Fibroblast of pulmonary artery (primary cell): ENCODE measurements around the gene PTCSC3.

Source experiments
- DNase-seq: peaks from one replicate; pipeline ENCODE4 v3.0.0-alpha.2; 2010; ENCODE audit warnings: low read depth
- H3K4me3 ChIP-seq: replicated peaks from 2 replicates; pipeline ENCODE4 v1.5.1; 2011; ENCODE audit warnings: low read depth, mild to moderate bottlenecking, control low read depth, low read length, moderate library complexity
- CTCF ChIP-seq: IDR thresholded peaks from 2 replicates; pipeline ENCODE4 v1.5.1; 2011; ENCODE audit warnings: mild to moderate bottlenecking, control low read depth, low read length, inconsistent platforms; ENCODE audit errors: missing control alignments

PTCSC3 gene

GRCh38 chr14:36177489-36177888 lies 967 bp upstream of the PTCSC3 start:
- DNase-seq: no peak
- no peak overlapping the region for H3K4me3 ChIP-seq
- TF ChIP-seq CTCF: no peak

GRCh38 chr14:36174767-36175424 lies 1.6 kb downstream of the PTCSC3 start:
- no peak for DNase-seq
- no peak for TF ChIP-seq CTCF
- no peak overlapping the region for H3K4me3 ChIP-seq

- H3K4me3 ChIP-seq: no peak overlapping the region
- no peak for DNase-seq
- TF ChIP-seq CTCF: no peak
These were observed 3.4 kb downstream of the PTCSC3 start for GRCh38 chr14:36173161-36173560.

DNA sequence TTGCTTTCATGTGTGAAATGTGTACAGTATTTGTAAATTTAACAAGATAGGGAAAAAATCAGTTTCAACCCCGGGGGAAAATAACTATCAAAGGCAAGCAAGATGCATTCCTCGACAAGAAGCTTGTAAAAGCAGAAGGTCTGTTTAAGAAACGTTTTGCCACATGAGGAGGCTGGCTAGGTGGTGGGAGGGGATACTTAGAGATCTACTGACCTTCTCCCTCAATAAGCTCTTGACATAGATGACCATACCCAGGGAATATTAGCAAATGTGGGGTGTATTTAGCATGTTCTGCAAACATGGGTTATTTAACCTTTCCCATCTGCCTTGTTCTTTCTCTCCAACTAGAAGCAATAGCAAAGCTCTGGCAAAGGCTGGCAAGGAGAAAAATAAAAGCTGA lies 4.9 kb downstream of the PTCSC3 start:
- no peak for DNase-seq
- TF ChIP-seq CTCF: no peak
- H3K4me3 ChIP-seq: no peak overlapping the region

DNA sequence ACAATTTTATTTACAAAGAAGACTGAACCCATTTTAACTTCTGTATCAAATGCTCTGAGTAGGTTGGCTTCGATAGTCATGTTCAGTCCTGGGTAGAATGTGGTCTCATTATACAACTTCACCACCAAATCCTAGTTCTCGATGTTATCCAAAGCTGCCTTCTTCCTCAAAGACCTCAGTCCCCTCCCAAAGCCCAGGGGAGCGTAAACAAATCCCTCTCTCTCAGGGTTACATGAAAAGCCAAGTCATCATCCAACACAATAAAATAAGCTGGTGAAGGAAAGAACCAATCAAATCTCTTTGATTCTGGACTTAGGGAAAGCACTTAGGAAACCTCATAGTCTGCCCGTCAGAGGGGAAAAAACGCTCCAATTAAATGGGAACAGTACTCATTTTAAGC lies 9.1 kb downstream of the PTCSC3 start:
- H3K4me3 ChIP-seq: no peak overlapping the region
- no peak for TF ChIP-seq CTCF
- no peak for DNase-seq

DNA sequence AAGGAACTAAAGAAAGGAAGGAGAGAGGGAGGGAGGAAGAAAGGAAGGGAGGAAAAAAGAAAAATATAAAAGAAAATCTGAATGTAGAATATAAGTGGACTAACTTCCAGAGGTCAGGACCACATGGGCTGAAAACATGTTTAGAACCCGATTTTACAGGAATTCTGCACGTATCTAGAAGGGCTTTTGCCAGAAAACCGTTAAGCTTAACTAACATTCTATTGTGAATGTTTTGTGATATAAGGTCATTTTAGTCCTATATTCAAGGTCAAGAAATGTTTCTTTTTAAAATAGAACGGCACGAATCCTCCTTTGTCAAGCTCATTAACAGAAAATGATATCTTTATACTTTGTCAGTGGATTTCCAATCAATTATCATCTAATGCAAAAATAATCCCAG lies 13.1 kb downstream of the PTCSC3 start:
- DNase-seq: no peak
- no peak overlapping the region for H3K4me3 ChIP-seq
- TF ChIP-seq CTCF: no peak

GRCh38 chr14:36162267-36162666 lies 14.3 kb downstream of the PTCSC3 start:
- TF ChIP-seq CTCF: no peak
- DNase-seq: no peak
- H3K4me3 ChIP-seq: no peak overlapping the region
